Gastroesophageal sphincter (tissue), 4 donors: Measurements from ENCODE around the gene PCMTD2. TPM values are rescaled to one million over a fixed set of nuclear protein-coding genes. Genes with fewer than 3 reads are reported as not detected.
"Not testable (repeated sequence)": the region's sequence is repeated elsewhere in the genome, so short reads cannot be mapped to it uniquely, and the experiment has no call there.

ENCODE experiments used
- ATAC-seq: fragments of 150-250 bp; one replicate; pipeline ENCODE4 v1.9.1; 2016; ENCODE audit warnings: mild to moderate bottlenecking, moderate library complexity
- H3K27ac ChIP-seq, 4 donors: fragments of 200-600 bp; sonication (generic) in 3 of 4; 1 replicate in 3 of 4; 2 replicates in 1 of 4; pipeline ENCODE4 v1.5.1; 2016 to 2019
- H3K27me3 ChIP-seq: fragments of 200-600 bp; sonication (generic); one replicate; pipeline ENCODE4 v1.5.1; 2019
- H3K36me3 ChIP-seq, 2 donors: fragments of 200-600 bp; sonication (generic); one replicate each; pipeline ENCODE4 v1.5.1; 2019; ENCODE audit warnings: control low read depth in 1 of 2
- H3K4me1 ChIP-seq, 3 donors: fragments of 200-600 bp; sonication (generic); 1 replicate in 2 of 3; 2 replicates in 1 of 3; pipeline ENCODE4 v1.5.1; 2016 to 2019; ENCODE audit warnings: control low read depth in 2 of 3
- H3K4me3 ChIP-seq, 2 donors: fragments of 200-600 bp; sonication (generic); one replicate each; pipeline ENCODE4 v1.5.1; 2019; ENCODE audit warnings: mild to moderate bottlenecking in 1 of 2, moderate library complexity in 1 of 2
- H3K9me3 ChIP-seq, 3 donors: fragments of 200-600 bp; sonication (generic); one replicate each; pipeline ENCODE4 v1.5.1; 2017 to 2019; ENCODE audit warnings: control low read depth in 2 of 3
- WGBS, 2 donors: methylation state at CpG; one replicate each; pipeline ENCODE4 v1.1.5; 2018; ENCODE audit warnings: low coverage in 1 of 2; 5-methylcytosine and 5-hydroxymethylcytosine counted together
- small RNA-seq, 4 donors: library from RNA; depleted of rRNA; stranded (forward); fragments of <200 nt; gene quantifications; one replicate each; pipeline ENCODE3, GENCODE V24; 2016
- total RNA-seq, 4 donors: library from RNA; depleted of rRNA; stranded (reverse); fragments of >200 nt; gene quantifications; one replicate each; pipeline ENCODE4 v1.1.0, GENCODE V29; 2016
- TF ChIP-seq, protein P1 (sequence below), 4 experiments: fragments of 200-600 bp in 2 of 4; fragments of 450-650 bp in 2 of 4; sonication (generic) in 1 of 4; IDR thresholded peaks; one replicate each; pipeline ENCODE4 v1.5.1; 2017 to 2019; ENCODE audit warnings: antibody characterized with exemption in 4 of 4, mild to moderate bottlenecking in 2 of 4, moderate library complexity in 2 of 4

Gene PCMTD2
- total RNA-seq, 4 donors from 2014 or later: 46.0 to 70.0 (median 48.1) TPM

- peak; percentile 46 for ATAC-seq
- not testable (repeated sequence) for H3K9me3 ChIP-seq, H3K4me1 ChIP-seq, H3K27ac ChIP-seq, H3K36me3 ChIP-seq
- TF ChIP-seq, protein P1, sequence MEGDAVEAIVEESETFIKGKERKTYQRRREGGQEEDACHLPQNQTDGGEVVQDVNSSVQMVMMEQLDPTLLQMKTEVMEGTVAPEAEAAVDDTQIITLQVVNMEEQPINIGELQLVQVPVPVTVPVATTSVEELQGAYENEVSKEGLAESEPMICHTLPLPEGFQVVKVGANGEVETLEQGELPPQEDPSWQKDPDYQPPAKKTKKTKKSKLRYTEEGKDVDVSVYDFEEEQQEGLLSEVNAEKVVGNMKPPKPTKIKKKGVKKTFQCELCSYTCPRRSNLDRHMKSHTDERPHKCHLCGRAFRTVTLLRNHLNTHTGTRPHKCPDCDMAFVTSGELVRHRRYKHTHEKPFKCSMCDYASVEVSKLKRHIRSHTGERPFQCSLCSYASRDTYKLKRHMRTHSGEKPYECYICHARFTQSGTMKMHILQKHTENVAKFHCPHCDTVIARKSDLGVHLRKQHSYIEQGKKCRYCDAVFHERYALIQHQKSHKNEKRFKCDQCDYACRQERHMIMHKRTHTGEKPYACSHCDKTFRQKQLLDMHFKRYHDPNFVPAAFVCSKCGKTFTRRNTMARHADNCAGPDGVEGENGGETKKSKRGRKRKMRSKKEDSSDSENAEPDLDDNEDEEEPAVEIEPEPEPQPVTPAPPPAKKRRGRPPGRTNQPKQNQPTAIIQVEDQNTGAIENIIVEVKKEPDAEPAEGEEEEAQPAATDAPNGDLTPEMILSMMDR (IDR thresholded peaks at IDR 0.05): peak in 1 of 4 experiments; percentile 28
- Histone ChIP-seq H3K27me3 (peaks cover 19% of the 10 kb centered on the region), H3K4me3 (peak overlapping the region in 1 of 2 donors; percentile 30)
- WGBS, 2 donors: no CpG with 5 or more reads among the region's 87 CpGs
These were observed 61.0 kb downstream of the PCMTD2 start for GRCh38 chr20:64316415-64317083.

DNA sequence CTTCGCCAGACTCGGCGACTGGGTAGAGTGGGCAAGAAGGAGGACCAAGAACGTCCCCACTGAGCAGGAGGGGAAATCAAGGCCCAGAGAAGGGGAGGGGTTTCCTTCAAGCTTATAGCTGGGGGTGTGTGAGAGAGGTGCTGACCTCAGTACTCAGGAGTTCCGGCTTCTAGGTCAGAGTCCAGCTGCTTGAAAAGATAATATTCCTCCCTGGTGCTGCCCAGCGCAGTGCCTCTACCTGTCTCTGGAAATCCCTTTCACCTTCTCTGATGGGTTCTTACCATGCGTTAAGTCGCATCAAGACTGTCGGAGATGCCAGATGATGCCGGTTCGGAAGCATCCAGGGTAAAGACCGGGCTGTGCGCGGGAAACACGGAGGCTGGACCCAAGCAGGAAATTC, 61.8 kb downstream of the PCMTD2 start:
- not testable (repeated sequence) for H3K9me3 ChIP-seq, H3K27ac ChIP-seq, H3K36me3 ChIP-seq, ATAC-seq, H3K4me1 ChIP-seq, H3K4me3 ChIP-seq
- peaks cover 23% of the 10 kb centered on the region for H3K27me3 ChIP-seq
- WGBS, 2 donors: no CpG with 5 or more reads among the region's 15 CpGs

GRCh38 chr20:64318056-64318455, 62.5 kb downstream of the PCMTD2 start:
- H3K4me3 ChIP-seq, H3K27ac ChIP-seq, ATAC-seq, H3K36me3 ChIP-seq, H3K9me3 ChIP-seq, H3K4me1 ChIP-seq: not testable (repeated sequence)
- no CpG with 5 or more reads among the region's 8 CpGs for WGBS, 2 donors
- peaks cover 26% of the 10 kb centered on the region for H3K27me3 ChIP-seq

DNA sequence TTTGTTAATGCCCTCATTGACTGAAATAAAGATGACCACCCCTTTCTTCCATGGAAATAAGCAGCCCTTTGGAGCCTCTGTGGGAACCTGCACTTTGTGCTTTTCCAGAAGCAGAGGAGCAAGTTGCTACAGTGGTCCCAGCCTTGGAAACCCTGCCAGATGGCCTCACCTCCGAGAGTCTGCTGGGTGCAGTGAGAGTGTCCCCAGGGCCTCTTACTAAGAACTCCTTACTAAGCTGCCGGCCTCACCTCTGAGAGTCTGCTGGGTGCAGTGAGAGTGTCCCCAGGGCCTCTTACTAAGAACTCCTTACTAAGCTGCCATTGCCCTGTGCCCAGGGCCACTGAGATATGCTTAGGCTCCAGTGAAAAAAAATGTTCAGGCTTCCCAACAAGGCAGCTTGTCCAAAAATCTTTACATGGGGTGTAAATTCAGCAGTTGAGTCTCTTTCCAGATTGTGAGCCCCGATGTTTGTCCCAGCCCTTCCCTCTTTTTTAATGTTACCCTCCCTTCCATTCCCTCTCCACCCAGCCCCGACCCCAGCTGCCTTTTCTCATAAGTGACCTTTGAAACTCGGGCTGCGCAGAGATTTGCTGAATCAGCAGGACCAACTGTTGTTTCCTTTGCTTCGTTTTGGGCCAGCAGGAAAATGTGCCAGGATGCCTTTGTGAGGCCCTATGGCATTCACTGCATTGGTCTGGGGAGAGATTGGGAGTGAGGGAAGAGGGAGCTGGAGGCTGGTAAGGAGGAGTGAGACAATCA, 66.7 kb downstream of the PCMTD2 start:
- not testable (repeated sequence) for H3K36me3 ChIP-seq, ATAC-seq, H3K9me3 ChIP-seq, H3K4me1 ChIP-seq, H3K27me3 ChIP-seq, H3K4me3 ChIP-seq, H3K27ac ChIP-seq
- WGBS, 2 donors: 53% methylated on average over 5 of the region's 7 CpGs; no CpG with 5 or more reads in 1 of the 2 donors

Small RNA genes lying within 50 kb of the gene (small RNA-seq; reads per million reads assigned to genes)
- 0 reads per million in 4 donors for gene AL137028.2

Other genes starting within 250 kb of the PCMTD2 start
- 1 to 10 TPM in 1 of 4 donors, under 1 TPM in 2, not detected in 1; 0.40 to 1.6 (median 0.58) TPM for gene C20orf204, start 219.6 kb upstream of the PCMTD2 start, total RNA-seq
- 10 to 100 TPM in 1 of 4 donors, 1 to 10 TPM in 3; 4.4 to 13.3 (median 7.1) TPM for gene SOX18, start 206.1 kb upstream of the PCMTD2 start, total RNA-seq
- gene TCEA2, start 192.6 kb upstream of the PCMTD2 start, total RNA-seq: 10 to 100 TPM; 28.1 to 39.7 (median 33.6) TPM
- 10 to 100 TPM in 2 of 4 donors, 1 to 10 TPM in 2; 3.4 to 16.0 (median 10.5) TPM for gene RGS19, start 176.2 kb upstream of the PCMTD2 start, total RNA-seq
- gene OPRL1, start 175.7 kb upstream of the PCMTD2 start, total RNA-seq: 1 to 10 TPM in 1 of 4 donors, under 1 TPM in 3; 0.50 to 1.1 (median 0.66) TPM
- under 1 TPM in 1 of 4 donors, not detected in 3; 0.81 TPM for gene LKAAEAR1, start 171.3 kb upstream of the PCMTD2 start, total RNA-seq
- gene NPBWR2, start 148.2 kb upstream of the PCMTD2 start, total RNA-seq: not detected
- gene MYT1, start 91.3 kb upstream of the PCMTD2 start, total RNA-seq: under 1 TPM in 2 of 4 donors, not detected in 2; 0.04 to 0.27 TPM